Measurements from ENCODE around the gene FNTB. TPM values are rescaled to one million over a fixed set of nuclear protein-coding genes. Genes with fewer than 3 reads are reported as not detected.
A peak's percentile ranks its signal among the peaks of the same experiment; 100 is the strongest.

Gene FNTB
- total RNA-seq, 2 donors from 2014 or later: 17.2 to 21.3 TPM

GRCh38 chr14:64973826-64974225 is 12.9 kb upstream of the FNTB start:
- WGBS, 2 experiments (ENCODE audit: insufficient coverage in 1 of 2, insufficient read length in 1 of 2): 91 to 98% methylated on average over 5 to 9 of the region's 9 CpGs
- no peak for DNase-seq
- Histone ChIP-seq H3K27ac (ENCODE audit: low read depth, low read length) (no peak overlapping the region), H3K36me3 (ENCODE audit: control insufficient read depth, insufficient read depth, low read length) (no peaks in the 10 kb centered on the region), H3K9ac (ENCODE audit: extremely low read depth, low read length, poor library complexity, severe bottlenecking) (no peak overlapping the region), H3K9me3 (ENCODE audit: control insufficient read depth, low read length) (no peaks in the 10 kb centered on the region), H3K27me3 (ENCODE audit: control insufficient read depth, insufficient read depth, low read length, poor library complexity, severe bottlenecking) (no peaks in the 10 kb centered on the region), H3K4me3 (ENCODE audit: low read length) (no peak overlapping the region), H3K4me1 (ENCODE audit: control insufficient read depth, insufficient read depth, low read length) (peaks cover 11% of the 10 kb centered on the region)
- Mint-ChIP-seq H3K4me3 (no peak overlapping the region), H3K36me3 (ENCODE audit: low read depth) (no peaks in the 10 kb centered on the region), H3K9me3 (no peaks in the 10 kb centered on the region), H3K4me1 (peaks cover 35% of the 10 kb centered on the region), H3K27ac (no peak overlapping the region), H3K27me3 (ENCODE audit: insufficient read depth) (peaks cover 2% of the 10 kb centered on the region)
- TF ChIP-seq, protein P1, sequence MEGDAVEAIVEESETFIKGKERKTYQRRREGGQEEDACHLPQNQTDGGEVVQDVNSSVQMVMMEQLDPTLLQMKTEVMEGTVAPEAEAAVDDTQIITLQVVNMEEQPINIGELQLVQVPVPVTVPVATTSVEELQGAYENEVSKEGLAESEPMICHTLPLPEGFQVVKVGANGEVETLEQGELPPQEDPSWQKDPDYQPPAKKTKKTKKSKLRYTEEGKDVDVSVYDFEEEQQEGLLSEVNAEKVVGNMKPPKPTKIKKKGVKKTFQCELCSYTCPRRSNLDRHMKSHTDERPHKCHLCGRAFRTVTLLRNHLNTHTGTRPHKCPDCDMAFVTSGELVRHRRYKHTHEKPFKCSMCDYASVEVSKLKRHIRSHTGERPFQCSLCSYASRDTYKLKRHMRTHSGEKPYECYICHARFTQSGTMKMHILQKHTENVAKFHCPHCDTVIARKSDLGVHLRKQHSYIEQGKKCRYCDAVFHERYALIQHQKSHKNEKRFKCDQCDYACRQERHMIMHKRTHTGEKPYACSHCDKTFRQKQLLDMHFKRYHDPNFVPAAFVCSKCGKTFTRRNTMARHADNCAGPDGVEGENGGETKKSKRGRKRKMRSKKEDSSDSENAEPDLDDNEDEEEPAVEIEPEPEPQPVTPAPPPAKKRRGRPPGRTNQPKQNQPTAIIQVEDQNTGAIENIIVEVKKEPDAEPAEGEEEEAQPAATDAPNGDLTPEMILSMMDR (conservative IDR thresholded peaks at IDR 0.05): no peak

DNA sequence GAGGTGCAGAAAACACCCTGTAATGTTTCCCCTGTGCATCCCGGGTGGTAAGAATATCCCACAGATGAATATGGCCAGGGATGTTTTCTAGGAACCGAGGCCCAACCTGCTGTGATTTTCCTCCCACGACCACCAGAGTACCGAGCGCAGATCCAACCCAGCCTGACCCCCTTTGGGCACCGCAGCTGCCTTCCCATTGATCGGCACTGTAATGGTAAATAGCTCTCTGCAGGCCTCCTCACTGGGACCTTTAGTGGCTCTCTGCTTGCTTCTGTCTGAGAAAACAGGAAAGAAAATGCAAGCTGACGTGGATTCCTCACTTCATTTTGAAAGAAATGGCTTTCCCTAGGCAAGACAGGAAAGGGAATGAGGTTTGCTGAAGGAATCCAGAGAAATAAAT is 12.1 kb upstream of the FNTB start:
- Histone ChIP-seq H3K9me3 (ENCODE audit: control insufficient read depth, low read length) (no peaks in the 10 kb centered on the region), H3K4me1 (ENCODE audit: control insufficient read depth, insufficient read depth, low read length) (peaks cover 6% of the 10 kb centered on the region), H3K4me3 (ENCODE audit: low read length) (no peak overlapping the region), H3K27ac (ENCODE audit: low read depth, low read length) (no peak overlapping the region), H3K36me3 (ENCODE audit: control insufficient read depth, insufficient read depth, low read length) (no peaks in the 10 kb centered on the region), H3K9ac (ENCODE audit: extremely low read depth, low read length, poor library complexity, severe bottlenecking) (no peak overlapping the region), H3K27me3 (ENCODE audit: control insufficient read depth, insufficient read depth, low read length, poor library complexity, severe bottlenecking) (no peaks in the 10 kb centered on the region)
- peak; percentile 83 for DNase-seq
- WGBS, 2 experiments (ENCODE audit: insufficient coverage in 1 of 2, insufficient read length in 1 of 2): 41 to 56% methylated on average over 8 of the region's 8 CpGs
- Mint-ChIP-seq H3K27me3 (ENCODE audit: insufficient read depth) (peaks cover 2% of the 10 kb centered on the region), H3K4me1 (peaks cover 31% of the 10 kb centered on the region), H3K27ac (peak overlapping the region; percentile 87), H3K9me3 (no peaks in the 10 kb centered on the region), H3K36me3 (ENCODE audit: low read depth) (no peaks in the 10 kb centered on the region), H3K4me3 (no peak overlapping the region)
- TF ChIP-seq, protein P1 (conservative IDR thresholded peaks at IDR 0.05): peak; percentile 21

DNA sequence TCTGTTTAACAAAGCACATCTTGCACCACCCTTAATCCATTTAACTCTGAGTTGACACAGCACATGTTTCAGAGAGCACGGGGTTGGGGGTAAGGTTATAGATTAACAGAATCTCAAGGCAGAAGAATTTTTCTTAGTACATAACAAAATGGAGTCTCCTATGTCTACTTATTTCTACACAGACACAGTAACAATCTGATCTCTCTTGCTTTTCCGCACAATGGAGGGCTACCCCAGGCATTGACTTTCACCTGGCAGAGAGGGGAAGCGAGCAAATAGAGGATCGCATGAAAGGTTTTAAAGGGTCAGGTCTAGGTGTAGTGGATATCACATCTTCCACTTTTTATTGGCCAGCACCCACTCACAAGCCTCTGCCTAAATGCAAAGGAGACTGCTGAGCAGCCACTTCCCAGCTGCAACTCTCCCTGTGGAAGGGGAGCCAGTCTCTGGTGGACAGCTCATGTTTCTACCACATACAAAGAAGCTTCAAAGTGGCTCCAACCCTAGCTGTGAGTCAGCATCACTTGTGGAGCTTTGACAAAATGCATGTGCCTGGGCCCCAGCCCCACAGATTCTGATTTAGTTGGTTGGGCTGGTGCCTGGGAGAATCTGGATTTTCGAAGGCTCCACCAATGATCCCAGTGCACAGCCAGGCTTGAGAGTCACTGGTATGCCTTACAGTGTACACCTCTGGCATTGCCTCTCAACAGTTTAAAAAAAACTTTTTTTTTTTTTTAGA is 7.2 kb upstream of the FNTB start:
- Histone ChIP-seq H3K27me3 (ENCODE audit: control insufficient read depth, insufficient read depth, low read length, poor library complexity, severe bottlenecking) (peaks cover 1% of the 10 kb centered on the region), H3K4me3 (ENCODE audit: low read length) (peak overlapping the region; percentile 65), H3K4me1 (ENCODE audit: control insufficient read depth, insufficient read depth, low read length) (peaks cover 4% of the 10 kb centered on the region), H3K27ac (ENCODE audit: low read depth, low read length) (no peak overlapping the region), H3K9ac (ENCODE audit: extremely low read depth, low read length, poor library complexity, severe bottlenecking) (peak overlapping the region; percentile 34), H3K9me3 (ENCODE audit: control insufficient read depth, low read length) (no peaks in the 10 kb centered on the region), H3K36me3 (ENCODE audit: control insufficient read depth, insufficient read depth, low read length) (no peaks in the 10 kb centered on the region)
- WGBS, 2 experiments (ENCODE audit: insufficient coverage in 1 of 2, insufficient read length in 1 of 2): 67 to 86% methylated on average over 1 to 4 of the region's 5 CpGs
- no peak for DNase-seq
- H3K4me3 Mint-ChIP-seq: no peak overlapping the region
- H3K36me3 Mint-ChIP-seq (ENCODE audit: low read depth): no peaks in the 10 kb centered on the region
- peaks cover 7% of the 10 kb centered on the region for H3K27me3 Mint-ChIP-seq (ENCODE audit: insufficient read depth)
- H3K4me1 Mint-ChIP-seq: peaks cover 23% of the 10 kb centered on the region
- no peaks in the 10 kb centered on the region for H3K9me3 Mint-ChIP-seq
- TF ChIP-seq, protein P1 (conservative IDR thresholded peaks at IDR 0.05): no peak
- H3K27ac Mint-ChIP-seq: peak overlapping the region; percentile 92

Measured in endodermal cell (in vitro differentiated cells).